Brain microvascular endothelial cell (primary cell): Measurements from ENCODE around the gene SLC12A9.

ENCODE experiments used
- DNase-seq: peaks from one replicate; pipeline ENCODE4 v3.0.0-alpha.2; 2020
- H3K27ac ChIP-seq: fragments of 250-450 bp; sonication (Bioruptor Pico); 2 replicates; pipeline ENCODE4 v1.5.1; 2020; ENCODE audit warnings: mild to moderate bottlenecking, moderate library complexity
- H3K27me3 ChIP-seq: fragments of 250-450 bp; sonication (Bioruptor Pico); replicated peaks from 2 replicates; pipeline ENCODE4 v1.5.1; 2020; ENCODE audit warnings: mild to moderate bottlenecking
- H3K36me3 ChIP-seq: fragments of 250-450 bp; sonication (Bioruptor Pico); replicated peaks from 2 replicates; pipeline ENCODE4 v1.5.1; 2020; ENCODE audit warnings: mild to moderate bottlenecking
- H3K4me3 ChIP-seq: 2 replicates; pipeline ENCODE4 v1.5.1; 2011; ENCODE audit warnings: low read depth, mild to moderate bottlenecking, control low read depth, low read length, moderate library complexity
- CTCF ChIP-seq: IDR thresholded peaks from 2 replicates; pipeline ENCODE4 v1.5.1; 2011; ENCODE audit warnings: low read depth, mild to moderate bottlenecking, moderate library complexity, low read length, control low read depth, inconsistent platforms; ENCODE audit errors: missing control alignments
- in situ Hi-C: cut with HindIII; loops from 2 replicates; pipeline ENCODE4 v1.10.0; 2017; ENCODE audit warnings: low sequenced_read_pairs, low pct_ligation_motif_present

SLC12A9 gene

GRCh38 chr7:100911484-100911883 is 59.0 kb downstream of the SLC12A9 start:
- in situ Hi-C loops: no loop called here
- H3K27me3 ChIP-seq: no peaks in the 10 kb centered on the region
- H3K4me3 ChIP-seq: no peak overlapping the region
- DNase-seq: no peak
- no peak overlapping the region for H3K27ac ChIP-seq
- no peaks in the 10 kb centered on the region for H3K36me3 ChIP-seq
- TF ChIP-seq CTCF: no peak

- TF ChIP-seq CTCF: no peak
- H3K27ac ChIP-seq: no peak overlapping the region
- no peaks in the 10 kb centered on the region for H3K36me3 ChIP-seq
Observed at GRCh38 chr7:100914208-100914878, 61.8 kb downstream of the SLC12A9 start.

GRCh38 chr7:100914879-100915447 is 62.5 kb downstream of the SLC12A9 start:
- no peak overlapping the region for H3K27ac ChIP-seq
- DNase-seq: no peak
- TF ChIP-seq CTCF: no peak

More at GRCh38 chr7:100914208-100914878, 61.8 kb downstream of the SLC12A9 start:
- Histone ChIP-seq H3K27me3 (no peaks in the 10 kb centered on the region), H3K4me3 (no peak overlapping the region)
- in situ Hi-C loops: no loop called here
- DNase-seq: no peak

More at GRCh38 chr7:100914879-100915447, 62.5 kb downstream of the SLC12A9 start:
- in situ Hi-C loops: no loop called here
- Histone ChIP-seq H3K36me3 (no peaks in the 10 kb centered on the region), H3K4me3 (no peak overlapping the region), H3K27me3 (no peaks in the 10 kb centered on the region)
